ENCODE results near the gene SMAP1.

DNA sequence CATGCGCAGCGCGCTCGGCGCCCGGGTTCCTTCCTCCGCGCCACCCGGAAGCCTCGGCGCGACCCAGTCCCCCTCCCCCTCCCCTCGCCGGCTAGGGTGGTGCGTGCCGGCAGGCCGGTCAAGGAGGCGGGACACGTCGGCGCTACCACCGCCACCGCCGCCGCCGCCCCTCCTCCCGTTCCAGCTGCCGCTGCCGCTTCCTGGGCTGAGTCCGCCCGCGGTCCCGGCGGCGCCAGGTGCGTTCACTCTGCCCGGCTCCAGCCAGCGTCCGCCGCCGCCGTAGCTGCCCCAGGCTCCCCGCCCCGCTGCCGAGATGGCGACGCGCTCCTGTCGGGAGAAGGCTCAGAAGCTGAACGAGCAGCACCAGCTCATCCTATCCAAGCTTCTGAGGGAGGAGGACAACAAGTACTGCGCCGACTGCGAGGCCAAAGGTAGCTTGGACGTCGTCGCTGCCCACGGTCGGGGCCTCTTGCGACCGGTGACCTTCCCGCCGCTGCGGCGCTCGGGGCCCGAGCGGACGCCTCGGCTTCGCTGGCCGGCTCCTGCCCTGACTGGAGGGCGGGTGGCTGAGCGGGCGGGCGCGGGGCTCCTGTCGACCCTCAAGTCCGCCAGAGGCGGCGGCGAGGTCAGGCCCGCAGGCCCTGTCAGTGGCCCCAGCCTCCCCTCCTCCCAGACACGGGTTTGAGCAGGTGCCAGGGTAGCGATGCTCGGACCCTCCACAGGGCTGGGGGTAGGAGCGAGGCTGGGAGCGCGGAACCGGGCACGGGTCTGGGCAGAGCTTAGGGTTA is at the start of gene SMAP1:
- peak; percentile 69; the same call in 1 of the 2 replicates for TF ChIP-seq POLR2AphosphoS5 (IDR thresholded peaks at IDR 0.05; ENCODE audit: low read depth, low read length)
- TF ChIP-seq TAF1 (IDR thresholded peaks at IDR 0.05; ENCODE audit: borderline replicate concordance, insufficient read depth, low read length): no peak
- TF ChIP-seq SIN3A (IDR thresholded peaks at IDR 0.05; ENCODE audit: borderline replicate concordance, insufficient read depth, low read length): 0 out of 2 replicates have a peak, but pooled peaks have one; percentile 42

Data from PFSK-1 (cell line).